ENCODE results near the gene KCNMA1.

GRCh38 chr10:77520290-77520689 is 117.3 kb downstream of the KCNMA1 start:
- TF ChIP-seq, protein P1, sequence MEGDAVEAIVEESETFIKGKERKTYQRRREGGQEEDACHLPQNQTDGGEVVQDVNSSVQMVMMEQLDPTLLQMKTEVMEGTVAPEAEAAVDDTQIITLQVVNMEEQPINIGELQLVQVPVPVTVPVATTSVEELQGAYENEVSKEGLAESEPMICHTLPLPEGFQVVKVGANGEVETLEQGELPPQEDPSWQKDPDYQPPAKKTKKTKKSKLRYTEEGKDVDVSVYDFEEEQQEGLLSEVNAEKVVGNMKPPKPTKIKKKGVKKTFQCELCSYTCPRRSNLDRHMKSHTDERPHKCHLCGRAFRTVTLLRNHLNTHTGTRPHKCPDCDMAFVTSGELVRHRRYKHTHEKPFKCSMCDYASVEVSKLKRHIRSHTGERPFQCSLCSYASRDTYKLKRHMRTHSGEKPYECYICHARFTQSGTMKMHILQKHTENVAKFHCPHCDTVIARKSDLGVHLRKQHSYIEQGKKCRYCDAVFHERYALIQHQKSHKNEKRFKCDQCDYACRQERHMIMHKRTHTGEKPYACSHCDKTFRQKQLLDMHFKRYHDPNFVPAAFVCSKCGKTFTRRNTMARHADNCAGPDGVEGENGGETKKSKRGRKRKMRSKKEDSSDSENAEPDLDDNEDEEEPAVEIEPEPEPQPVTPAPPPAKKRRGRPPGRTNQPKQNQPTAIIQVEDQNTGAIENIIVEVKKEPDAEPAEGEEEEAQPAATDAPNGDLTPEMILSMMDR (IDR thresholded peaks at IDR 0.05), result no peak
- TF ChIP-seq EP300 (IDR thresholded peaks at IDR 0.05; ENCODE audit: low read depth) (no peak), POLR2A (IDR thresholded peaks at IDR 0.05) (no peak), POLR2AphosphoS5 (IDR thresholded peaks at IDR 0.05) (no peak)
